ENCODE results near the gene ZNF429.

DNA sequence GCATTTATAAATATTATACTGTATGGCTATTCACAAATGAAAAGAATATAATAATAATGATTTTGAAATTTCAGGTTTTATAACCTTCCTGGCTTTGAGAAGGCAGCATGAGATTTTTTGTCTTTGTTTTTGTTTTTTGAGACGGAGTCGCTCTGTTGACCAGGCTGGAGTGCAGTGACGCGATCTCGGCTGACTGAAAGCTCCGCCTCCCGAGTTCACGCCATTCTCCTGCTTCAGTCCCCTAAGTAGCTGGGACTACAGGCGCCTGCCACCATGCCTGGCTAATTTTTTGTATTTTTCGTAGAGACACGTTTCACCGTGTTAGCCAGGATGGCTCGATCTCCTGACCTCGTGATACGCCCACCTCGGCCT is 64.1 kb downstream of the ZNF429 start:
- TF ChIP-seq CSDC2 (CRISPR knock-in tag; IDR thresholded peaks at IDR 0.05), result no peak
- no peak for TF ChIP-seq BACH2 (CRISPR knock-in tag; IDR thresholded peaks at IDR 0.05; ENCODE audit: borderline replicate concordance)
